Coronary artery (tissue), 2 donors: ENCODE data around the gene MSGN1.

ENCODE experiments used
- DNase-seq: peaks from one replicate; pipeline ENCODE4 v3.0.0-alpha.2; 2017; ENCODE audit warnings: low spot score
- H3K27ac ChIP-seq, 2 donors: fragments of 200-600 bp; sonication (generic); one replicate each; pipeline ENCODE4 v1.5.1; 2016 to 2019
- H3K4me3 ChIP-seq: fragments of 200-600 bp; sonication (generic); 2 replicates; pipeline ENCODE4 v1.5.1; 2016; ENCODE audit warnings: mild to moderate bottlenecking, moderate library complexity
- CTCF ChIP-seq: fragments of 200-600 bp; sonication (generic); IDR thresholded peaks from one replicate; pipeline ENCODE4 v1.5.1; 2019; ENCODE audit warnings: antibody characterized with exemption

MSGN1 gene

GRCh38 chr2:17795309-17795708 lies 21.0 kb upstream of the MSGN1 start:
- no peak for DNase-seq
- Histone ChIP-seq H3K4me3 (no peak overlapping the region), H3K27ac (no peak overlapping the region)
- TF ChIP-seq CTCF: no peak

GRCh38 chr2:17798338-17798737 lies 17.9 kb upstream of the MSGN1 start:
- DNase-seq: no peak
- no peak for TF ChIP-seq CTCF
- H3K27ac ChIP-seq: no peak overlapping the region
- H3K4me3 ChIP-seq: no peak overlapping the region

GRCh38 chr2:17799301-17800120 lies 16.7 kb upstream of the MSGN1 start:
- no peak overlapping the region for H3K27ac ChIP-seq
- no peak for TF ChIP-seq CTCF
- no peak overlapping the region for H3K4me3 ChIP-seq
- no peak for DNase-seq

GRCh38 chr2:17800219-17800618 lies 16.0 kb upstream of the MSGN1 start:
- no peak overlapping the region for H3K27ac ChIP-seq
- H3K4me3 ChIP-seq: no peak overlapping the region
- DNase-seq: no peak
- no peak for TF ChIP-seq CTCF

GRCh38 chr2:17800693-17801458 lies 15.4 kb upstream of the MSGN1 start:
- no peak for TF ChIP-seq CTCF
- DNase-seq: no peak
- H3K27ac ChIP-seq: no peak overlapping the region
- H3K4me3 ChIP-seq: no peak overlapping the region

DNA sequence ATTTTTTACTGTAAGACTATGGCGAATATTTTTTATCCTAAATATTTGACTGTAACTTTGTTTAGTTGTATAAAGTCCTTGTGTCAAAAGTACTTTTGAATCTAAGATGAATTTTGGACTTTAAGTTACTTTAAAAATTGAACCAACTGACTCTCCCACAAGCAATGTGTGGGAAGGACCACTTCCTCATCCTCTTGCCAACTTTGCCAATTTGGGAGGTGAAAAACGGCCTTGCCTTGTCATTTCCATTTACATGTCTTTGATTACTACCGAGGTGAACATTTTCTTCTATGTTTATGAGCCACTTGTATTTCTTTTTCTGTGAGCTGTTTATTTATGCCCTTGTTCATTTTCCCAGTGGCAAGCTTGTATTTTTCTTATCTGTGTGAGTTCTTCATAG lies 12.8 kb upstream of the MSGN1 start:
- Histone ChIP-seq H3K27ac (no peak overlapping the region), H3K4me3 (no peak overlapping the region)
- no peak for DNase-seq
- TF ChIP-seq CTCF: no peak
